ENCODE measurements around the gene HLA-B. TPM values are rescaled to one million over a fixed set of nuclear protein-coding genes. Genes with fewer than 3 reads are reported as not detected.

The HLA-B gene
- total and polyA plus RNA-seq, 2 of the 8 experiments (the other 6 are each of a cell fraction or from before 2014, with no cell fraction given): 154 to 233 TPM

GRCh38 chr6:31309641-31310040 lies 47.3 kb downstream of the HLA-B start:
- DNase-seq (ENCODE audit: low read depth in 1 of 2, low spot score in 2 of 2) (no peak), FAIRE-seq (no peak)
- no peak overlapping the region for H4K5ac ChIP-seq (ENCODE audit: insufficient read length, low read depth, low read length)
- WGBS, 2 experiments (ENCODE audit: extremely low coverage in 1 of 2, insufficient coverage in 1 of 2, insufficient read length in 1 of 2, insufficient replicate concordance in 2 of 2, low coverage in 1 of 2, low lambda C conversion rate in 2 of 2, missing lambda C conversion rate in 1 of 2): 95% methylated on average over 2 of the region's 2 CpGs; no CpG with 5 or more reads in 1 of the 2 experiments
- no peak overlapping the region for H4K8ac ChIP-seq (ENCODE audit: extremely low read depth, insufficient read depth, low read length)
- POLR2A ChIA-PET (ENCODE audit: partially characterized antibody): no interaction called here
- H2AK5ac ChIP-seq (ENCODE audit: low read depth, low read length): no peak overlapping the region
- H3K9me3 ChIP-seq (ENCODE audit: insufficient read depth in 2 of 2, low read depth in 1 of 2, low read length in 1 of 2): no peaks in the 10 kb centered on the region
- CTCF ChIA-PET (ENCODE audit: partially characterized antibody): interaction anchor here (1.6 to 2.9 kb wide), 2 partner anchors 58 to 113 kb away, joined by 8 to 13 read pairs; no protein-coding TSS in a partner anchor
- H3K27ac ChIP-seq (ENCODE audit: low read depth, low read length): no peak overlapping the region
- peaks cover 8% of the 10 kb centered on the region; the same call in 1 of the 2 replicates for H3K23me2 ChIP-seq (ENCODE audit: low read depth, low read length)
- no peak overlapping the region for H4K91ac ChIP-seq (replicated peaks; ENCODE audit: insufficient read length, low read length)
- H3K27me3 ChIP-seq (replicated peaks in 1 of 4; ENCODE audit: control insufficient read depth in 3 of 4, extremely low read depth in 1 of 4, insufficient read depth in 3 of 4, low read length in 3 of 4): peaks cover 0 to 7% (median 4%) of the 10 kb centered on the region in 4 experiments; a peak in 4 of 7 replicates
- no peak overlapping the region for H2BK20ac ChIP-seq (ENCODE audit: low read length)
- no peak overlapping the region for H2BK120ac ChIP-seq (replicated peaks; ENCODE audit: low read depth, low read length)
- H3K79me2 ChIP-seq (ENCODE audit: control insufficient read depth in 1 of 2, insufficient read depth in 2 of 2, low read length in 2 of 2): no peaks in the 10 kb centered on the region
- no peak overlapping the region for H3K4ac ChIP-seq (replicated peaks; ENCODE audit: insufficient read length, low read depth, low read length)
- H2BK15ac ChIP-seq (ENCODE audit: low read length): no peak overlapping the region
- no peak overlapping the region for H3K18ac ChIP-seq (ENCODE audit: extremely low read depth, low read length)
- H2BK12ac ChIP-seq (ENCODE audit: low read depth, low read length): no peak overlapping the region
- no peaks in the 10 kb centered on the region for H3K36me3 ChIP-seq (ENCODE audit: control insufficient read depth in 2 of 4, insufficient read depth in 4 of 4, low read length in 3 of 4)
- no peak overlapping the region for H2AFZ ChIP-seq (ENCODE audit: low read length)
- no peak for TF ChIP-seq GABPA (IDR thresholded peaks at IDR 0.05; ENCODE audit: borderline replicate concordance, insufficient read depth, low read length)
- TF ChIP-seq CEBPB (IDR thresholded peaks at IDR 0.05; ENCODE audit: low read depth, low read length): no peak
- TF ChIP-seq E2F6 (IDR thresholded peaks at IDR 0.05): no peak
- no peak for TF ChIP-seq BRCA1 (IDR thresholded peaks at IDR 0.05; ENCODE audit: low read depth, low read length)
- no peak for TF ChIP-seq ASH2L (IDR thresholded peaks at IDR 0.05; ENCODE audit: low read length)
- TF ChIP-seq CBX8 (IDR thresholded peaks at IDR 0.05; ENCODE audit: borderline replicate concordance, low read depth, low read length): no peak
- no peak for TF ChIP-seq CHD1 (IDR thresholded peaks at IDR 0.05; ENCODE audit: low read depth, low read length)
- no peak overlapping the region for H2BK5ac ChIP-seq (ENCODE audit: low read depth, low read length)
- H3K79me1 ChIP-seq (ENCODE audit: low read depth, low read length): no peaks in the 10 kb centered on the region
- no peaks in the 10 kb centered on the region for H4K20me1 ChIP-seq (replicated peaks in 1 of 2; ENCODE audit: control insufficient read depth in 1 of 2, insufficient read depth in 2 of 2, low read length in 2 of 2)
- H3K9ac ChIP-seq (replicated peaks in 1 of 4; ENCODE audit: extremely low read depth in 1 of 4, low read depth in 3 of 4, low read length in 3 of 4): no peak overlapping the region
- no peak overlapping the region; a peak in 1 of 4 replicates for H3K4me2 ChIP-seq (ENCODE audit: insufficient read depth in 1 of 2, low read depth in 2 of 2, low read length in 2 of 2)
- H3K56ac ChIP-seq (replicated peaks; ENCODE audit: insufficient read length, low read depth, low read length): no peak overlapping the region
- no peak overlapping the region for H3K23ac ChIP-seq (ENCODE audit: insufficient read length)
- H3K4me3 ChIP-seq (ENCODE audit: extremely low read depth in 1 of 4, insufficient read depth in 2 of 4, low read depth in 3 of 4, low read length in 4 of 4): no peak overlapping the region
- H3K14ac ChIP-seq (ENCODE audit: insufficient read length): no peak overlapping the region
- H3K4me1 ChIP-seq (replicated peaks in 1 of 4; ENCODE audit: control insufficient read depth in 3 of 4, insufficient read depth in 4 of 4, low read length in 3 of 4): peaks cover 0 to 2% (median 0%) of the 10 kb centered on the region in 4 experiments; a peak in 3 of 7 replicates
